Measurements from ENCODE around the gene SUCNR1. TPM values are rescaled to one million over a fixed set of nuclear protein-coding genes. Genes with fewer than 3 reads are reported as not detected.

Gene SUCNR1
- total and polyA plus RNA-seq, 2 donors (not counting 1 experiment from before 2014, with no cell fraction given), result not detected

GRCh38 chr3:151852074-151852811, 21.2 kb upstream of the SUCNR1 start:
- intact Hi-C loops (cut with micrococcal nuclease), result no loop called here
- H3K4me3 ChIP-seq (ENCODE audit: control extremely low read depth in 1 of 5, extremely low read depth in 1 of 5, insufficient read depth in 1 of 5, low read depth in 2 of 5, low read length in 4 of 5), result no peak overlapping the region
- ATAC-seq (ENCODE audit: low read depth), result no peak
- WGBS (ENCODE audit: insufficient coverage), result 46% methylated on average over 7 of the region's 11 CpGs
- Mint-ChIP-seq H3K4me3 (no peak overlapping the region), H3K27ac (no peak overlapping the region), H3K4me1 (no peaks in the 10 kb centered on the region), H3K27me3 (peaks cover 21% of the 10 kb centered on the region), H3K9me3 (ENCODE audit: insufficient read depth) (peaks cover 3% of the 10 kb centered on the region)
- H3K79me2 ChIP-seq (ENCODE audit: control insufficient read depth, insufficient read depth, low read length), result no peaks in the 10 kb centered on the region
- H3K9ac ChIP-seq (ENCODE audit: low read length), result no peak overlapping the region
- H3K4me1 ChIP-seq (ENCODE audit: control insufficient read depth in 2 of 2, insufficient read depth in 2 of 2, low read length in 2 of 2), result peaks cover 0 to 5% of the 10 kb centered on the region in 2 donors
- no peak overlapping the region for H3K4me2 ChIP-seq (replicated peaks; ENCODE audit: low read depth, low read length, poor library complexity, severe bottlenecking)
- no peaks in the 10 kb centered on the region for H3K36me3 ChIP-seq (replicated peaks in 1 of 2; ENCODE audit: control extremely low read depth in 1 of 2, control insufficient read depth in 1 of 2, extremely low read depth in 1 of 2, insufficient read depth in 2 of 2, low read length in 1 of 2)
- no peak for DNase-seq
- no peak overlapping the region for H2AFZ ChIP-seq (ENCODE audit: insufficient read depth, low read depth, low read length, poor library complexity, severe bottlenecking)
- TF ChIP-seq EZH2 (IDR thresholded peaks at IDR 0.05; ENCODE audit: borderline replicate concordance, insufficient read depth, low read depth, low read length, poor library complexity, severe bottlenecking) (no peak), CTCF (IDR thresholded peaks at IDR 0.05) (no peak)
- H3K9me3 ChIP-seq (ENCODE audit: control extremely low read depth in 1 of 3, control insufficient read depth in 2 of 3, insufficient read depth in 1 of 3, low read length in 2 of 3), result peaks cover 0 to 8% (median 0%) of the 10 kb centered on the region in 3 donors
- no peaks in the 10 kb centered on the region for H4K20me1 ChIP-seq (ENCODE audit: control insufficient read depth, insufficient read depth, low read length, poor library complexity, severe bottlenecking)
- no peaks in the 10 kb centered on the region for H3K27me3 ChIP-seq (replicated peaks in 1 of 4; ENCODE audit: control extremely low read depth in 1 of 4, control insufficient read depth in 3 of 4, insufficient read depth in 4 of 4, low read length in 3 of 4)
- CTCF ChIA-PET, result no interaction called here
- POLR2A ChIA-PET, result no interaction called here
- no peak overlapping the region for H3K27ac ChIP-seq (ENCODE audit: low read length in 2 of 2)

GRCh38 chr3:151856118-151856517, 17.3 kb upstream of the SUCNR1 start:
- H3K4me1 Mint-ChIP-seq, result no peaks in the 10 kb centered on the region
- Histone ChIP-seq H3K4me3 (ENCODE audit: control extremely low read depth in 1 of 5, extremely low read depth in 1 of 5, insufficient read depth in 1 of 5, low read depth in 2 of 5, low read length in 4 of 5) (no peak overlapping the region), H4K20me1 (ENCODE audit: control insufficient read depth, insufficient read depth, low read length, poor library complexity, severe bottlenecking) (no peaks in the 10 kb centered on the region), H2AFZ (ENCODE audit: insufficient read depth, low read depth, low read length, poor library complexity, severe bottlenecking) (no peak overlapping the region), H3K79me2 (ENCODE audit: control insufficient read depth, insufficient read depth, low read length) (no peaks in the 10 kb centered on the region), H3K4me2 (replicated peaks; ENCODE audit: low read depth, low read length, poor library complexity, severe bottlenecking) (no peak overlapping the region), H3K9me3 (ENCODE audit: control extremely low read depth in 1 of 3, control insufficient read depth in 2 of 3, insufficient read depth in 1 of 3, low read length in 2 of 3) (peaks cover 0 to 8% (median 0%) of the 10 kb centered on the region in 3 donors), H3K27ac (ENCODE audit: low read length in 2 of 2) (no peak overlapping the region), H3K27me3 (replicated peaks in 1 of 4; ENCODE audit: control extremely low read depth in 1 of 4, control insufficient read depth in 3 of 4, insufficient read depth in 4 of 4, low read length in 3 of 4) (no peaks in the 10 kb centered on the region), H3K4me1 (ENCODE audit: control insufficient read depth in 2 of 2, insufficient read depth in 2 of 2, low read length in 2 of 2) (peaks cover 0 to 5% of the 10 kb centered on the region in 2 donors), H3K9ac (ENCODE audit: low read length) (no peak overlapping the region), H3K36me3 (replicated peaks in 1 of 2; ENCODE audit: control extremely low read depth in 1 of 2, control insufficient read depth in 1 of 2, extremely low read depth in 1 of 2, insufficient read depth in 2 of 2, low read length in 1 of 2) (no peaks in the 10 kb centered on the region)
- no peak for TF ChIP-seq EZH2 (IDR thresholded peaks at IDR 0.05; ENCODE audit: borderline replicate concordance, insufficient read depth, low read depth, low read length, poor library complexity, severe bottlenecking)
- no peak for TF ChIP-seq CTCF (IDR thresholded peaks at IDR 0.05)
- no peaks in the 10 kb centered on the region for H3K9me3 Mint-ChIP-seq (ENCODE audit: insufficient read depth)
- DNase-seq (no peak), ATAC-seq (ENCODE audit: low read depth) (no peak)
- ChIA-PET POLR2A (no interaction called here), CTCF (interaction anchor here (1.1 kb wide), 1 partner anchor 17 kb away, joined by 3 read pairs; no protein-coding TSS in a partner anchor)
- intact Hi-C loops (cut with micrococcal nuclease), result no loop called here
- H3K4me3 Mint-ChIP-seq, result no peak overlapping the region
- H3K27ac Mint-ChIP-seq, result no peak overlapping the region
- WGBS (ENCODE audit: insufficient coverage), result 100% methylated on average over 2 of the region's 3 CpGs
- H3K27me3 Mint-ChIP-seq, result peaks cover 17% of the 10 kb centered on the region
